Brain microvascular endothelial cell (primary cell): ENCODE data around the gene TRIM71.

ENCODE experiments used
- DNase-seq: peaks from one replicate; pipeline ENCODE4 v3.0.0-alpha.2; 2020
- H3K27ac ChIP-seq: fragments of 250-450 bp; sonication (Bioruptor Pico); 2 replicates; pipeline ENCODE4 v1.5.1; 2020; ENCODE audit warnings: mild to moderate bottlenecking, moderate library complexity
- H3K27me3 ChIP-seq: fragments of 250-450 bp; sonication (Bioruptor Pico); replicated peaks from 2 replicates; pipeline ENCODE4 v1.5.1; 2020; ENCODE audit warnings: mild to moderate bottlenecking
- H3K36me3 ChIP-seq: fragments of 250-450 bp; sonication (Bioruptor Pico); replicated peaks from 2 replicates; pipeline ENCODE4 v1.5.1; 2020; ENCODE audit warnings: mild to moderate bottlenecking
- H3K4me3 ChIP-seq: 2 replicates; pipeline ENCODE4 v1.5.1; 2011; ENCODE audit warnings: low read depth, mild to moderate bottlenecking, control low read depth, low read length, moderate library complexity
- CTCF ChIP-seq: IDR thresholded peaks from 2 replicates; pipeline ENCODE4 v1.5.1; 2011; ENCODE audit warnings: low read depth, mild to moderate bottlenecking, moderate library complexity, low read length, control low read depth, inconsistent platforms; ENCODE audit errors: missing control alignments
- in situ Hi-C: cut with HindIII; loops from 2 replicates; pipeline ENCODE4 v1.10.0; 2017; ENCODE audit warnings: low sequenced_read_pairs, low pct_ligation_motif_present

TRIM71 gene

DNA sequence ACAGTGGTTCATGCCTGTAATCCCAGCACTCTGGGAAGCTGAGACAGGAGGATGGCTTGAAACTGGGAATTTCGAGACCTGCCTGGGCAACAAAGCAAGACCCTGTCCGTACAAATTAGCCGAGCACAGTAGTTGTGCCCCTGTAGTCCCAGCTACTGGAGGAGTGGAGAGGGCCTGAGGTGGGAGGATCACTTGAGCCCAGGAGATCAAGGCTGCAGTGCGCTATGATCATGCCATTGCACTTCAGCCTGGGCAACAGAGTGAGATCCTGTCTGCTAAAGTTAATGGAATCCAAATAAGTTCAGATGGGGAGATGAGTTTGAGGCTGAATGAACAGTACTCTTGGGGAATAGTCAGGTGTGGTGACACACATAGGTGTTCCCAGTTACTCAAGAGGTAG lies 14.4 kb downstream of the TRIM71 start:
- Histone ChIP-seq H3K27me3 (peaks cover 15% of the 10 kb centered on the region), H3K27ac (no peak overlapping the region)
- no peak for TF ChIP-seq CTCF

DNA sequence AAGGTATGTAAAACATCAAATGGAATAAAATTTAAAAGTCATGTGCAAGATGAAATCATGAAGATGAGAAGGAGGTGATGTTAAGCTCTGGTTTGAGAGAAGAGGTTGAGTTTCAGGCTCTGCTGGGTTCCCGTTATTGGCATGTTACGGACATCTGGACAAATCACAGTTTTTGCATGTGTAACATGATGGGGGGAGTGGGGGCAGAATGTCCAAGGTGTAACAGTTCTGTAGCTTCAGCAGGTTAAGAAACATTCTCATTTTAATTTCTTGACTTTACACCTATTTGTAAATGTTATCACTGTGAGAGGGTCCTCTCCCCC lies 17.2 kb downstream of the TRIM71 start:
- in situ Hi-C loops = no loop called here
- H3K27ac ChIP-seq = no peak overlapping the region
- H3K27me3 ChIP-seq = peaks cover 15% of the 10 kb centered on the region
- no peaks in the 10 kb centered on the region for H3K36me3 ChIP-seq
- DNase-seq = no peak
- no peak for TF ChIP-seq CTCF
- no peak overlapping the region for H3K4me3 ChIP-seq

More for the DNA sequence above, 14.4 kb downstream of the TRIM71 start:
- no peaks in the 10 kb centered on the region for H3K36me3 ChIP-seq
- in situ Hi-C loops = no loop called here
- DNase-seq = no peak
- no peak overlapping the region for H3K4me3 ChIP-seq

DNA sequence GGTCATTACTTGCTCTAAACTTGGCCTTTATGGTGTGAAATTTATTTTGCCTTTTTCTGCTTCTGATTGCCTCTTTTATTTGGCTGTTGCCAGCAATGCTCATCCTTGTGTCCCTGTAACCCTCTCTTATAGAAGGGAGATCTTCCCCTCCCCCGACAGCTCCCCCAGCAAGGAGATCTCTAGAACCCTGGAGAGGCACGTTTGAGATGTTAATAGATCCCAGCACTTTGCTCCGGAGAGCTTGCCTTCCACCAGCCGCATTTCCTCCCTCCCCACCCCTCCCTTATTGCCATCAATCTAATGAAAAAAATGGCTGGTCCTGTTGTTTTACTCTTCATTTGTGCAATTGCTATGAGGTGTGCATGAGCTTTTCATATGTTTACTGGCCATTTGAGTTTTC lies 18.2 kb downstream of the TRIM71 start:
- TF ChIP-seq CTCF = no peak
- DNase-seq = no peak
- in situ Hi-C loops = no loop called here

DNA sequence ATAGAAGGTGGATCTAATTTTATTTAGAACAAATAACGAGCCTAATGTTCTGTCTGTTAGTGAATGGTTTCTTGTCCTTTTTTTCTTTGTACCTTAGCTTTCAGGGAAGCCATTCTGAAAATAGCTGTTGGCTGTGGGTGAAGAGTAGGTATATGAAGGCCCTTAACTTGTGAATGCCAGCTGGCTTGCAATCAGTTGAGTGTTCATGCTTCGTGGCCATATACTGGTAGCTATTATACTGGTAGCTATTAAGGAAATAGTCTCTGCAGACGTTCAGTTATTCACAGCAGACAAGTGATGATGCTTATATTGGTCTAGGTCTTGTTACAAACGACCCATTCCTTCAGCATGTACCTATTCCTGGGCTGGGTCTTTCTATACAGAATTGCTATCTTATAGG lies 18.8 kb downstream of the TRIM71 start:
- in situ Hi-C loops = no loop called here
- no peak for DNase-seq

More for the DNA sequence above, 18.2 kb downstream of the TRIM71 start:
- Histone ChIP-seq H3K27ac (no peak overlapping the region), H3K36me3 (no peaks in the 10 kb centered on the region), H3K4me3 (no peak overlapping the region), H3K27me3 (peaks cover 15% of the 10 kb centered on the region)

DNA sequence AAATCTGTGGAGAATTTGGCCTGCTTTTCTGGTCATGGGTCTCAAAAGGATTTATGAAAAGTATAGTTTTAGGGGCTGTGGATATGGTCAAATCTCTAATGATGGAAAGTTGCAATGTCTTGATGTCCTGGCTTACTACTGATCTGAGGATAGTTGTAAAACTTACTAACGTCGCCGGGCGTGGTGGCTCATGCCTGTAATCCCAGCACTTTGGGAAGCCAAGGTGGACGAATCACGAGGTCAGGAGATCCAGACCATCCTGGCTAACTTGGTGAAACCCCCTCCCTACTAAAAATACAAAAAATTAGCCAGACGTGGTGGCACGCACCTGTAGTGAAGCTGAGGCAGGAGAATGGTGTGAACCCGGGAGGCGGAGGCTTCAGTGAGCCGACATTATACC lies 19.6 kb downstream of the TRIM71 start:
- no peak for TF ChIP-seq CTCF
- Histone ChIP-seq H3K4me3 (no peak overlapping the region), H3K36me3 (no peaks in the 10 kb centered on the region), H3K27ac (no peak overlapping the region), H3K27me3 (peaks cover 15% of the 10 kb centered on the region)
- DNase-seq = no peak
- in situ Hi-C loops = no loop called here

More for the DNA sequence above, 18.8 kb downstream of the TRIM71 start:
- H3K36me3 ChIP-seq = no peaks in the 10 kb centered on the region
- no peak overlapping the region for H3K27ac ChIP-seq
- no peak overlapping the region for H3K4me3 ChIP-seq
- H3K27me3 ChIP-seq = peaks cover 15% of the 10 kb centered on the region
- TF ChIP-seq CTCF = no peak

- peaks cover 15% of the 10 kb centered on the region for H3K27me3 ChIP-seq
- no peak overlapping the region for H3K4me3 ChIP-seq
- DNase-seq = no peak
- H3K36me3 ChIP-seq = no peaks in the 10 kb centered on the region
- no peak overlapping the region for H3K27ac ChIP-seq
- in situ Hi-C loops = no loop called here
- TF ChIP-seq CTCF = no peak
These were observed 20.0 kb downstream of the TRIM71 start for GRCh38 chr3:32837789-32838188.
